K562 (cell line): Measurements from ENCODE around the gene GALNT16. TPM values are rescaled to one million over a fixed set of nuclear protein-coding genes. Genes with fewer than 3 reads are reported as not detected.

Experiments
- ATAC-seq: fragments of 200-7000 bp; cut with Tn5 transposase; 3 replicates; pipeline ENCODE4 v1.9.1; 2020; ENCODE audit warnings: moderate library complexity
- BruUV-seq: library from RNA; stranded (reverse); fragments of 400-500 nt; replicated peaks from 2 replicates; lab custom pipeline; 2021; lab: Mats Ljungman, UMichigan
- CTCF ChIA-PET: fragments of 300-600 bp; formaldehyde crosslinking; extraction: SDS; loops from one replicate; lab custom pipeline; 2021; ENCODE audit warnings: low intra/inter-chr PET ratio; lab: Yijun Ruan, JAX
- POLR2A ChIA-PET: fragments of 300-600, 350-650 bp; sonication (Branson Sonifier 250); formaldehyde crosslinking; extraction: SDS; loops from one replicate; lab custom pipeline; 2021; ENCODE audit warnings: antibody characterized with exemption, inconsistent platforms; lab: Yijun Ruan, JAX
- DNase-seq, 4 experiments: peaks; one replicate each; pipeline versions ENCODE4 v3.0.0 to v3.0.0-alpha.2; 2011 to 2018; ENCODE audit warnings: low spot score in 3 of 4, mixed read lengths in 3 of 4; ENCODE audit errors: extremely low read depth in 1 of 4
- FAIRE-seq: peaks from 2 replicates; lab custom pipeline; 2011; peaks lifted over from hg19 to GRCh38; lab: Jason Lieb, UNC
- H2AFZ ChIP-seq: 2 replicates; pipeline ENCODE4 v1.6.0; 2011; ENCODE audit warnings: low read depth, low read length, control low read depth, inconsistent platforms
- H3K27ac ChIP-seq: fragments of 200-600 bp; 3 replicates; pipeline ENCODE4 v1.8.0; 2011; ENCODE audit warnings: low read depth, mild to moderate bottlenecking, control low read depth, inconsistent platforms, low read length, moderate library complexity, mixed read lengths; ENCODE audit errors: extremely low read depth
- H3K27me3 ChIP-seq, 2 experiments: fragments of 300-600 bp in 1 of 2; 2 replicates in 1 of 2; 3 replicates in 1 of 2; pipeline versions ENCODE4 v1.6.0 to v1.8.0; 2011; ENCODE audit warnings: inconsistent platforms in 2 of 2, low read length in 2 of 2, mild to moderate bottlenecking in 1 of 2, mixed read lengths in 1 of 2, moderate library complexity in 1 of 2; ENCODE audit not compliant: control insufficient read depth in 2 of 2, insufficient read depth in 2 of 2
- H3K36me3 ChIP-seq: fragments of 300-600 bp; 3 replicates; pipeline ENCODE4 v1.8.0; 2011; ENCODE audit warnings: mild to moderate bottlenecking, low read length, inconsistent platforms; ENCODE audit not compliant: control insufficient read depth, insufficient read depth
- H3K4me1 ChIP-seq, 2 experiments: fragments of 200-600 bp in 1 of 2; replicated peaks in 1 of 2; 2 replicates in 1 of 2; 3 replicates in 1 of 2; pipeline versions ENCODE4 v1.5.1 to v1.8.0; 2011; ENCODE audit warnings: inconsistent platforms in 2 of 2, low read length in 2 of 2, mild to moderate bottlenecking in 1 of 2, mixed read lengths in 1 of 2, moderate library complexity in 1 of 2; ENCODE audit not compliant: control insufficient read depth in 2 of 2, insufficient read depth in 2 of 2
- H3K4me2 ChIP-seq: 2 replicates; pipeline ENCODE4 v1.6.1; 2011; ENCODE audit warnings: low read length, control low read depth, inconsistent platforms, mixed read lengths; ENCODE audit not compliant: insufficient read depth
- H3K4me3 ChIP-seq: fragments of 200-600 bp; sonication (generic), shearing (Covaris generic); 2 replicates; pipeline ENCODE4 v1.5.1; 2016; ENCODE audit warnings: control low read depth, inconsistent platforms
- H3K79me2 ChIP-seq: fragments of 200-600 bp; 3 replicates; pipeline ENCODE4 v1.8.0; 2011; ENCODE audit warnings: low read length, inconsistent platforms; ENCODE audit not compliant: control insufficient read depth, insufficient read depth
- H3K9ac ChIP-seq, 2 experiments: 2 replicates each; pipeline versions ENCODE4 v1.6.0 to v1.6.1; 2011; ENCODE audit warnings: low read depth in 2 of 2, low read length in 2 of 2, control low read depth in 1 of 2, inconsistent platforms in 1 of 2, mild to moderate bottlenecking in 1 of 2, mixed read lengths in 1 of 2; ENCODE audit not compliant: insufficient read depth in 1 of 2
- H3K9me1 ChIP-seq: one replicate; pipeline ENCODE4 v1.6.0; 2011; ENCODE audit warnings: inconsistent platforms, mild to moderate bottlenecking, low read length, moderate library complexity; ENCODE audit not compliant: control insufficient read depth, insufficient read depth
- H3K9me3 ChIP-seq: replicated peaks from 2 replicates; pipeline ENCODE4 v1.5.1; 2011; ENCODE audit warnings: low read depth, low read length, inconsistent platforms; ENCODE audit not compliant: control insufficient read depth, insufficient read depth
- H4K20me1 ChIP-seq: replicated peaks from 2 replicates; pipeline ENCODE4 v1.6.1; 2011; ENCODE audit warnings: low read length, inconsistent platforms, mixed read lengths; ENCODE audit not compliant: control insufficient read depth, insufficient read depth
- CHD4 ChIP-seq: fragments of 200-600 bp; sonication (generic); IDR thresholded peaks from 3 replicates; pipeline ENCODE4 v1.6.1; 2012; ENCODE audit warnings: low read depth, mild to moderate bottlenecking, mixed read lengths, low read length, inconsistent platforms; ENCODE audit not compliant: insufficient read depth, insufficient replicate concordance, poor library complexity, severe bottlenecking
- DEAF1 ChIP-seq: fragments of 450-650 bp; formaldehyde crosslinking; IDR thresholded peaks from 2 replicates; pipeline ENCODE4 v1.4.0; 2020; ENCODE audit warnings: mild to moderate bottlenecking, moderate library complexity
- KAT8 ChIP-seq: fragments of 450-650 bp; IDR thresholded peaks from 2 replicates; pipeline ENCODE4 v1.6.1; 2016; ENCODE audit warnings: low read depth, mild to moderate bottlenecking
- MEIS2 ChIP-seq: fragments of 450-650 bp; IDR thresholded peaks from 2 replicates; pipeline ENCODE4 v1.6.1; 2014; ENCODE audit warnings: mild to moderate bottlenecking; ENCODE audit not compliant: partially characterized antibody
- NR2C1 ChIP-seq, 2 experiments: fragments of 450-650 bp; IDR thresholded peaks; 2 replicates each; pipeline ENCODE4 v1.6.1; 2017; ENCODE audit warnings: mild to moderate bottlenecking in 2 of 2, antibody characterized with exemption in 1 of 2, inconsistent platforms in 1 of 2, missing compliant biosample characterization in 1 of 2, missing genetic modification characterization in 1 of 2
- RUNX1 ChIP-seq: sonication (generic); IDR thresholded peaks from 2 replicates; pipeline ENCODE4 v1.6.1; 2016; ENCODE audit warnings: antibody characterized with exemption, low read depth
- WGBS: fragments of 100-300 bp; shearing (Covaris generic); methylation state at CpG from one replicate; pipeline ENCODE4 v1.1.6; 2016; ENCODE audit warnings: low coverage, mixed read lengths; ENCODE audit not compliant: insufficient coverage; ENCODE audit errors: missing lambda C conversion rate; 5-methylcytosine and 5-hydroxymethylcytosine counted together
- in situ Hi-C: fragments of 300-500 bp; cut with MboI; formaldehyde crosslinking; loops from 4 replicates; pipeline ENCODE4 v1.15.0; 2018; ENCODE audit warnings: inconsistent platforms, mixed read lengths
- intact Hi-C: fragments of 100-400 bp; cut with micrococcal nuclease; formaldehyde crosslinking; loops from 2 replicates; pipeline ENCODE4 v1.14.2; 2022
- polyA plus RNA-seq, 8 experiments: library from polyadenylated mRNA; depleted of rRNA in 4 of 8; stranded (reverse) in 5 of 8; unstranded in 3 of 8; fragments of >200 nt; fragmentation: Nextera tagmentation in 2 of 8; fragmentation: Illumina TruSeq in 1 of 8; extraction: Ambion mirVana in 2 of 8; extraction: Trizol in 1 of 8; gene quantifications; 2 replicates each; pipeline versions ENCODE4 v1.2.1 to v1.2.3, GENCODE V29; 2011 to 2014; ENCODE audit warnings: inconsistent platforms in 1 of 8, missing spikeins in 1 of 8
- total RNA-seq, 7 experiments: library from RNA; depleted of rRNA in 6 of 7; stranded (reverse); fragments of >200 nt in 6 of 7; fragmentation: Illumina TruSeq in 2 of 7; extraction: Trizol in 2 of 7; gene quantifications; 2 replicates each; pipeline versions ENCODE4 v1.2.1 to v1.2.3, GENCODE V29; 2011 to 2021; ENCODE audit warnings: low replicate concordance in 1 of 7

GALNT16 gene
- total and polyA plus RNA-seq, 9 of the 15 experiments (the other 6 are each of a cell fraction or from before 2014, with no cell fraction given) = not detected

DNA sequence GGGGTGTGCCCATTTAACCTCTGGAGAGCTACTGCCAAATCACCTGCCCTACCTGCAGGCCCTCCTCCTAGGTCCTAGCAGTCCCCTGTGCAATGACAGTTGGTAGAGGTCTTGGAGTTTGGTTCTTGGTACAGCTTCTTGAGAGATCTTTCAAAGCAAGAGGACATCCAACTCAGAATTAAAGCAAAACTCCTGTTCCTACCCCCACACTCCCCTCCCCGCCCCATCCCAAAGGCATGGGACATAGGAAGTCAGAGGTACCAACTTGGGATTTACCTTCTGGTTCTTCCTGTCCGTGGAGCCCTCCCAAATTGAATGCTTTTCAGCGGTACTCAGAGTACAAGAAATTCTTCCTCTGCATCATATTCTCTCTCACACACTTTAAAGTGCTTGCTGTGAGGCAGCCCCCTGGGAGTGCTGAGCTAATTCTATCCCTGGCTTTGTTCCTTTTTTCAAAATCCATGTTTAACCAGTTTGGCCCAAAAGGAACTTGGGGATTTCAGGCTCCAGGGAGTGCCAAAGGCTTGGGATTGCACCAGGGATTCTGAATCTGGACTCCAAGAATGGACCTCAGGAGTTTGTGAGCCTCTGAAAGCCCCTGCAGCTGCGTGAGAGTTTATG, 40.8 kb downstream of the GALNT16 start:
- 0% methylated on average over 4 of the region's 4 CpGs for WGBS
- TF ChIP-seq CHD4 = no peak
- TF ChIP-seq NR2C1 (IDR thresholded peaks at IDR 0.05) = no peak
- TF ChIP-seq NR2C1 (tag; IDR thresholded peaks at IDR 0.05) = no peak
- TF ChIP-seq KAT8 = no peak
- TF ChIP-seq DEAF1 (CRISPR knock-in tag) = no peak
- TF ChIP-seq RUNX1 = no peak
- no peak for TF ChIP-seq MEIS2
- in situ Hi-C loops = no loop called here

More for the DNA sequence above, 40.8 kb downstream of the GALNT16 start:
- no peak overlapping the region for H3K4me2 ChIP-seq
- FAIRE-seq (no peak), DNase-seq (no peak), ATAC-seq (no peak)
- no peaks in the 10 kb centered on the region for H3K9me3 ChIP-seq
- ChIA-PET POLR2A (interaction anchor here (0.8 kb wide), 1 partner anchor 197 kb away, joined by 3 read pairs; no protein-coding TSS in a partner anchor), CTCF (no interaction called here)
- no peaks in the 10 kb centered on the region for H4K20me1 ChIP-seq
- peaks cover 4 to 26% of the 10 kb centered on the region in 2 experiments; a peak in 4 of 5 replicates for H3K27me3 ChIP-seq
- H2AFZ ChIP-seq = no peak overlapping the region
- H3K9me1 ChIP-seq = no peaks in the 10 kb centered on the region
- BruUV-seq = no TSS peak
- H3K4me1 ChIP-seq = no peaks in the 10 kb centered on the region
- H3K79me2 ChIP-seq = no peaks in the 10 kb centered on the region
- no peak overlapping the region for H3K4me3 ChIP-seq
- intact Hi-C loops = no loop called here
- H3K27ac ChIP-seq = no peak overlapping the region
- H3K9ac ChIP-seq = no peak overlapping the region
- H3K36me3 ChIP-seq = no peaks in the 10 kb centered on the region
